Progenitor cell of endocrine pancreas (in vitro differentiated cells): ENCODE results near the gene OSBPL3. TPM values are rescaled to one million over a fixed set of nuclear protein-coding genes. Genes with fewer than 3 reads are reported as not detected.

ENCODE experiments used
- DNase-seq: peaks from one replicate; pipeline ENCODE4 v3.0.0; 2021; ENCODE audit warnings: low spot score; ENCODE audit not compliant: unreplicated experiment
- H3K27ac Mint-ChIP-seq: 2 replicates; pipeline ENCODE4 v1.8.0; 2021; ENCODE audit warnings: mild to moderate bottlenecking, moderate library complexity, mixed read lengths
- H3K27me3 Mint-ChIP-seq: 2 replicates; pipeline ENCODE4 v1.8.0; 2021; ENCODE audit warnings: mixed read lengths
- H3K36me3 Mint-ChIP-seq: 2 replicates; pipeline ENCODE4 v1.8.0; 2022; ENCODE audit warnings: mixed read lengths; ENCODE audit not compliant: insufficient read depth
- H3K4me1 Mint-ChIP-seq: 2 replicates; pipeline ENCODE4 v1.8.0; 2021; ENCODE audit warnings: low read depth, mixed read lengths
- H3K4me3 Mint-ChIP-seq: 2 replicates; pipeline ENCODE4 v1.8.0; 2021; ENCODE audit warnings: low read depth, mild to moderate bottlenecking, moderate library complexity, mixed read lengths
- H3K9me3 Mint-ChIP-seq: 2 replicates; pipeline ENCODE4 v1.8.0; 2021; ENCODE audit warnings: low read depth, mixed read lengths
- CTCF ChIP-seq: fragments of 200-600 bp; sonication (generic); IDR thresholded peaks from one replicate; pipeline ENCODE4 v1.5.0; 2021; ENCODE audit warnings: antibody characterized with exemption, mild to moderate bottlenecking; ENCODE audit not compliant: unreplicated experiment
- total RNA-seq: library from RNA; stranded (reverse); gene quantifications from 2 replicates; pipeline ENCODE4 v1.2.1, GENCODE V29; 2021

Gene OSBPL3
- total RNA-seq, 1 donor from 2014 or later = 11.6 TPM

- no peaks in the 10 kb centered on the region for H3K9me3 Mint-ChIP-seq
- H3K27me3 Mint-ChIP-seq = peaks cover 5% of the 10 kb centered on the region
- no peak overlapping the region for H3K27ac Mint-ChIP-seq
- H3K36me3 Mint-ChIP-seq = no peaks in the 10 kb centered on the region
- no peaks in the 10 kb centered on the region for H3K4me1 Mint-ChIP-seq
- DNase-seq = no peak
- no peak overlapping the region for H3K4me3 Mint-ChIP-seq
- TF ChIP-seq CTCF = no peak
Observed at GRCh38 chr7:24773646-24774045, 206.3 kb downstream of the OSBPL3 start.

GRCh38 chr7:24769851-24770250 is 210.1 kb downstream of the OSBPL3 start:
- Mint-ChIP-seq H3K4me3 (no peak overlapping the region), H3K27ac (no peak overlapping the region), H3K36me3 (no peaks in the 10 kb centered on the region), H3K4me1 (peaks cover 1% of the 10 kb centered on the region), H3K9me3 (no peaks in the 10 kb centered on the region), H3K27me3 (peaks cover 9% of the 10 kb centered on the region)
- no peak for DNase-seq
- no peak for TF ChIP-seq CTCF

- no peak for DNase-seq
- no peak overlapping the region for H3K27ac Mint-ChIP-seq
- no peaks in the 10 kb centered on the region for H3K36me3 Mint-ChIP-seq
- no peak for TF ChIP-seq CTCF
- H3K4me3 Mint-ChIP-seq = no peak overlapping the region
- peaks cover 7% of the 10 kb centered on the region for H3K4me1 Mint-ChIP-seq
- no peaks in the 10 kb centered on the region for H3K9me3 Mint-ChIP-seq
- H3K27me3 Mint-ChIP-seq = peaks cover 9% of the 10 kb centered on the region
Observed at GRCh38 chr7:24769014-24769830, 210.8 kb downstream of the OSBPL3 start.

GRCh38 chr7:24767878-24768569 is 212.0 kb downstream of the OSBPL3 start:
- DNase-seq = no peak
- Mint-ChIP-seq H3K4me1 (peaks cover 14% of the 10 kb centered on the region), H3K9me3 (no peaks in the 10 kb centered on the region), H3K27me3 (peaks cover 9% of the 10 kb centered on the region), H3K4me3 (no peak overlapping the region), H3K27ac (no peak overlapping the region), H3K36me3 (no peaks in the 10 kb centered on the region)
- TF ChIP-seq CTCF = no peak

- H3K36me3 Mint-ChIP-seq = no peaks in the 10 kb centered on the region
- H3K4me3 Mint-ChIP-seq = no peak overlapping the region
- H3K27me3 Mint-ChIP-seq = peaks cover 7% of the 10 kb centered on the region
- H3K4me1 Mint-ChIP-seq = peaks cover 14% of the 10 kb centered on the region
- no peak overlapping the region for H3K27ac Mint-ChIP-seq
- TF ChIP-seq CTCF = no peak
- no peaks in the 10 kb centered on the region for H3K9me3 Mint-ChIP-seq
- DNase-seq = no peak
Observed at GRCh38 chr7:24764972-24765744, 214.8 kb downstream of the OSBPL3 start.
